Type B pancreatic cell (in vitro differentiated cells): ENCODE data around the gene SF3B5. TPM values are rescaled to one million over a fixed set of nuclear protein-coding genes. Genes with fewer than 3 reads are reported as not detected.
A peak's percentile ranks its signal among the peaks of the same experiment; 100 is the strongest.

ENCODE experiments used
- DNase-seq: peaks from one replicate; pipeline ENCODE4 v3.0.0; 2021; ENCODE audit warnings: mixed read lengths; ENCODE audit not compliant: unreplicated experiment; ENCODE audit errors: extremely low spot score
- H3K27ac Mint-ChIP-seq: 2 replicates; pipeline ENCODE4 v1.8.0; 2021; ENCODE audit warnings: mild to moderate bottlenecking, mixed read lengths
- H3K27me3 Mint-ChIP-seq: 2 replicates; pipeline ENCODE4 v1.8.0; 2021; ENCODE audit warnings: mixed read lengths
- H3K36me3 Mint-ChIP-seq: 2 replicates; pipeline ENCODE4 v1.8.0; 2021; ENCODE audit warnings: mixed read lengths
- H3K4me1 Mint-ChIP-seq: one replicate; pipeline ENCODE4 v1.8.0; 2021; ENCODE audit warnings: mixed read lengths; ENCODE audit not compliant: unreplicated experiment
- H3K4me3 Mint-ChIP-seq: 2 replicates; pipeline ENCODE4 v1.8.0; 2021; ENCODE audit warnings: mild to moderate bottlenecking, mixed read lengths
- H3K9me3 Mint-ChIP-seq: 2 replicates; pipeline ENCODE4 v1.8.0; 2021; ENCODE audit warnings: mixed read lengths
- long read RNA-seq: library from polyadenylated mRNA; unstranded; transcript quantifications from one replicate; pipeline ENCODE4 v2.0.0, GENCODE V29; 2020
- total RNA-seq: library from RNA; stranded (reverse); gene quantifications from 2 replicates; pipeline ENCODE4 v1.2.1, GENCODE V29; 2021; ENCODE audit warnings: low replicate concordance
- TF ChIP-seq, protein P1 (sequence below): fragments of 200-600 bp; sonication (generic); conservative IDR thresholded peaks from 2 replicates; pipeline ENCODE4 v1.5.0; 2021; ENCODE audit warnings: antibody characterized with exemption, mild to moderate bottlenecking

The SF3B5 gene
- total RNA-seq, result 138 and 148 TPM in 2 replicates
- long read RNA-seq, transcript SF3B5-201 (1 exons, 693 nt), result major isoform, 35 of 35 reads
- long read RNA-seq, partial matches to known transcripts, result 0 of 35 reads
- long read RNA-seq, other reads (novel, unspliced or antisense), result 0 of 35 reads

DNA sequence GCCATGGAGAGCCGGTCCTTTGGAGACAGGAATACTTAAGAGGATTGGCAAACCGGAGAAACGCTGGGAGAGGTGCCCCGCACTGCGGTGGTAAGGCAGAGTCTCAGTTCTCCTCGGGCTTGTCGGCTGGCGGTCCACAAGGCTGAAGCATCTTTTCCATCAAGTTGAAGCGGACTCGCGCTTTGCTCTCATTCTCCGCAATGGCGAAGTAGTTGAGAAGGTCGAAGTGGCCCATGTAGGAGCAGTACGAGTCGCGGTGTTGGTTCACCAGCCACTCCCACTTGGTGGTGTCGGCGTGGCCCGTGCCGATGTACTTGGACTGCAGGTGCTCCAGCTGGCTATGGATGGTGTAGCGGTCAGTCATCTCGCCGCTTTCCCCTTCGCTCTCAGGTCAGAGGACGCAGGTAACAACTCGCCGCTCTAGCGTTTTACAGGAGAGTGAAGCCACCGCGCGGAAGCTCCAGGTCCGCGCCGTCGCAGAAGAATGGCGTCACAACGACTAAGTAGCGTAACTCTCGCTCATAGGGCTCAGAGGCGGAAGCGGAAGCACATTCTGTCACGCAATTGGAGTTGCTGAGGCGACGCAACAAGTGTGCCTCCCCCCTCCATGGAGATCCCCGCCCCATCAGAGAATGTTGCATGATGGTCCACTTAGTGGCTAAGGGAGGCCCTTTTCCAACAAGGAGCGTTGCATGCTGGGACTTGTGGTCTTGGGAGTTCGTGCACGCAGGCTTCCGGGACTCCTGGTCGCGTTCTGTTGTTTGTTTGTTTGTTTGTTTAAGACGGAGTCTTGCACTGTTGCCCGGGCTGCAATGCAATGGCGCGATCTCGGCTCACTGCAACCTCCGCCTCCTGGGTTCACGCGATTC is at the start of gene SF3B5:
Gene SF3B5, minus strand, starts transcription at position 440 of the 869 bp plus-strand sequence. Its CDS starts 76 bp downstream, at position 364.
- peaks cover 5% of the 10 kb centered on the region for H3K36me3 Mint-ChIP-seq
- peak within 1 kb of the TSS; percentile 99 for H3K4me3 Mint-ChIP-seq
- no peaks in the 10 kb centered on the region for H3K9me3 Mint-ChIP-seq
- H3K27me3 Mint-ChIP-seq, result peaks cover 21% of the 10 kb centered on the region
- peaks cover 13% of the 10 kb centered on the region for H3K4me1 Mint-ChIP-seq
- peak; percentile 95 for DNase-seq
- peak within 1 kb of the TSS; percentile 100 for H3K27ac Mint-ChIP-seq
- TF ChIP-seq, protein P1, sequence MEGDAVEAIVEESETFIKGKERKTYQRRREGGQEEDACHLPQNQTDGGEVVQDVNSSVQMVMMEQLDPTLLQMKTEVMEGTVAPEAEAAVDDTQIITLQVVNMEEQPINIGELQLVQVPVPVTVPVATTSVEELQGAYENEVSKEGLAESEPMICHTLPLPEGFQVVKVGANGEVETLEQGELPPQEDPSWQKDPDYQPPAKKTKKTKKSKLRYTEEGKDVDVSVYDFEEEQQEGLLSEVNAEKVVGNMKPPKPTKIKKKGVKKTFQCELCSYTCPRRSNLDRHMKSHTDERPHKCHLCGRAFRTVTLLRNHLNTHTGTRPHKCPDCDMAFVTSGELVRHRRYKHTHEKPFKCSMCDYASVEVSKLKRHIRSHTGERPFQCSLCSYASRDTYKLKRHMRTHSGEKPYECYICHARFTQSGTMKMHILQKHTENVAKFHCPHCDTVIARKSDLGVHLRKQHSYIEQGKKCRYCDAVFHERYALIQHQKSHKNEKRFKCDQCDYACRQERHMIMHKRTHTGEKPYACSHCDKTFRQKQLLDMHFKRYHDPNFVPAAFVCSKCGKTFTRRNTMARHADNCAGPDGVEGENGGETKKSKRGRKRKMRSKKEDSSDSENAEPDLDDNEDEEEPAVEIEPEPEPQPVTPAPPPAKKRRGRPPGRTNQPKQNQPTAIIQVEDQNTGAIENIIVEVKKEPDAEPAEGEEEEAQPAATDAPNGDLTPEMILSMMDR, result no peak

DNA sequence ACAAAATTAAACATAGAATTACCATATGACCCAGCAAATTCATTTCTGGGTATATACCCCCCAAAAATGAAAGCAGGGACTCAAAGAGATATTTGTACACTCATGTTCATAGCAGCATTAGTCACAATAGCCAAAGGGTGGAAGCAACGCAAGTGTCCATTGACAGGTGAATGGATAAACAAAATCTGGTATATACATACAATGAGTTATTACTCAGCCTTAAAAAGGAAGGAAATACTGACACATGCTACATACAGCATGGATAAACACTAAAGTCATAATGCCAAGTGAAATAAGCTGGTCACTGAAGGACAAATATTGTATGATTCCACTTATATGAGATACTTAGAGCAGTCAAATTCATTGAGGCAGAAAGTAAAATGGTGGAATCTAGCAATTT is 49.6 kb upstream of the SF3B5 start:
- Mint-ChIP-seq H3K4me1 (no peaks in the 10 kb centered on the region), H3K27me3 (peaks cover 57% of the 10 kb centered on the region), H3K4me3 (no peak overlapping the region), H3K9me3 (no peaks in the 10 kb centered on the region), H3K27ac (no peak overlapping the region), H3K36me3 (no peaks in the 10 kb centered on the region)
- DNase-seq, result no peak
- TF ChIP-seq, protein P1, result no peak

DNA sequence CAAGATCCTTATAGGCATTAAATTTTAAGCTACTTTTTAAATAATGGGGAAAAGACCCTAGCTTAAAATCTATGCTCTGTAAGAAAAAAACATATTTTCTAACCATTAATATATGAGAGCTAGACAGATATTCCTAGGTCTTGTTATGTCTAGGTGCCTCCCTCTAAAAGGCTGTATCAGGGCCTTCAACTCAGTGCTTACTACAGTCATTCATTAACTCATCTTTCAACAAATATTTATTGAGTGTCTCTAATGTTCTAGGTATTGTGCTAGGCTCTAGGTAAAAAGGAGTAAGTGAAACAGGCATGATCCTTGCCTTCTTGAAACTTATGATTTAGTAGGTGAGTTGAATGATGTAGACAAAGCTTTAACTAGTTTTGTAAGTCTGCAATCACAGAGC is 48.5 kb upstream of the SF3B5 start:
- H3K4me3 Mint-ChIP-seq, result no peak overlapping the region
- H3K4me1 Mint-ChIP-seq, result no peaks in the 10 kb centered on the region
- H3K36me3 Mint-ChIP-seq, result no peaks in the 10 kb centered on the region
- H3K9me3 Mint-ChIP-seq, result no peaks in the 10 kb centered on the region
- no peak for DNase-seq
- peaks cover 47% of the 10 kb centered on the region for H3K27me3 Mint-ChIP-seq
- TF ChIP-seq, protein P1, result no peak
- H3K27ac Mint-ChIP-seq, result no peak overlapping the region

DNA sequence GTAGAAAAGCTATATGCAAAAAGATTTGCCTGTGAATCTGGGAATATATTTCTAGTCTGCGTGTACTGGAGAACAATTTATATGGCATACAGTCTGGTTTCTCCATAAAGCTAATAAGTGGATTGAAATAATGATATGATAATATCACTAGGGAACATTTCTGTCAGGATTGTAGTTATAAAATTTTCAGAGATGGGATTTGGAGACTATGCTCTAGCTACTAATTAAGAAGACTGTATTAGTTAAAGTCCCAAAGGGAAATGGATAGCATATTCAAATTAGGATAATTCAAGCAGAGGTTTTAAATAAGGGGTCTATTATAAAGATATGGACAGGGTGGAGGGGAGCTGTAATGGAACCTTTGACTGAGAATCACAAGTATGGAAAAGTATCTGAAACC is 47.7 kb upstream of the SF3B5 start:
- H3K4me1 Mint-ChIP-seq, result no peaks in the 10 kb centered on the region
- DNase-seq, result no peak
- peaks cover 39% of the 10 kb centered on the region for H3K27me3 Mint-ChIP-seq
- H3K36me3 Mint-ChIP-seq, result no peaks in the 10 kb centered on the region
- H3K4me3 Mint-ChIP-seq, result no peak overlapping the region
- H3K9me3 Mint-ChIP-seq, result no peaks in the 10 kb centered on the region
- H3K27ac Mint-ChIP-seq, result no peak overlapping the region
- TF ChIP-seq, protein P1, result no peak

DNA sequence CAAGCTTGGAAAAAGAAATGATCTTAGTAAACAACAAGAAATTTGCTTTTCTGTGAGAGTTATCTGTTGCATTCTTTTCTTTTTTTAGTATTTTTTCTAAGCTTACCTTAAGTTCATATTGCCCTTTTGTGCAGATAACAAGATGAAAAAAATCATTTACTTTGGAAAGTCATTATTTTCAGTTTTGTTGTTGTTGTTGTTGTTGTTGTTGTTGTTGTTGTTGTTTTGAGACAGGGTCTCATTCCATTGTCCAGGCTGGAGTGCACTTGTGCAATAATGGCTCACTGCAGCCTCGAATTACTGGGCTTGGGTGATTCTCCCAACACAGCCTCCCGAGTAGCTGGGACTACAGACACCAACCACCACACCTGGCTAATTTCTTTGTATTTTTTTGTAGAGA is 46.1 kb upstream of the SF3B5 start:
- Mint-ChIP-seq H3K9me3 (no peaks in the 10 kb centered on the region), H3K27ac (no peak overlapping the region), H3K27me3 (peaks cover 31% of the 10 kb centered on the region), H3K4me3 (no peak overlapping the region), H3K36me3 (no peaks in the 10 kb centered on the region), H3K4me1 (no peaks in the 10 kb centered on the region)
- no peak for DNase-seq
- TF ChIP-seq, protein P1, result no peak
